SK-N-SH treated with all-trans-retinoic acid at 6 μM for 48 hours (cell line): Measurements from ENCODE around the gene FPGS.

Experiments used
- ARNTL ChIP-seq: fragments of 450-650 bp; formaldehyde crosslinking; IDR thresholded peaks from 2 replicates; pipeline ENCODE4 v1.5.0; 2020; ENCODE audit warnings: low read depth, mild to moderate bottlenecking, moderate library complexity, borderline replicate concordance
- GLIS3 ChIP-seq: fragments of 250-450 bp; sonication (Bioruptor Pico); IDR thresholded peaks from 2 replicates; pipeline ENCODE4 v1.5.0; 2020; ENCODE audit warnings: mild to moderate bottlenecking, moderate library complexity
- RARB ChIP-seq: fragments of 250-450 bp; sonication (Bioruptor Pico); IDR thresholded peaks from 2 replicates; pipeline ENCODE4 v1.8.0; 2021; ENCODE audit warnings: mild to moderate bottlenecking, moderate library complexity
- ZC3H10 ChIP-seq: fragments of 250-450 bp; sonication (Bioruptor Pico); IDR thresholded peaks from 2 replicates; pipeline ENCODE4 v1.5.1; 2021; ENCODE audit warnings: mild to moderate bottlenecking, moderate library complexity
- ZFP3 ChIP-seq: fragments of 250-450 bp; sonication (Bioruptor Pico); IDR thresholded peaks from 2 replicates; pipeline ENCODE4 v1.5.0; 2020; ENCODE audit warnings: mild to moderate bottlenecking, moderate library complexity
- ZNF8 ChIP-seq: fragments of 450-650 bp; formaldehyde crosslinking; IDR thresholded peaks from 2 replicates; pipeline ENCODE4 v1.5.0; 2020; ENCODE audit warnings: mild to moderate bottlenecking, moderate library complexity
- TF ChIP-seq, protein P1 (sequence below): fragments of 250-450 bp; sonication (Bioruptor Pico); IDR thresholded peaks from 2 replicates; pipeline ENCODE4 v1.8.0; 2020; ENCODE audit warnings: mild to moderate bottlenecking, moderate library complexity, borderline replicate concordance

- TF ChIP-seq ARNTL (CRISPR knock-in tag) (no peak), ZC3H10 (CRISPR knock-in tag) (no peak), ZFP3 (CRISPR knock-in tag) (no peak), ZNF8 (CRISPR knock-in tag) (no peak), GLIS3 (CRISPR knock-in tag) (no peak), RARB (CRISPR knock-in tag) (no peak)
- TF ChIP-seq, protein P1, sequence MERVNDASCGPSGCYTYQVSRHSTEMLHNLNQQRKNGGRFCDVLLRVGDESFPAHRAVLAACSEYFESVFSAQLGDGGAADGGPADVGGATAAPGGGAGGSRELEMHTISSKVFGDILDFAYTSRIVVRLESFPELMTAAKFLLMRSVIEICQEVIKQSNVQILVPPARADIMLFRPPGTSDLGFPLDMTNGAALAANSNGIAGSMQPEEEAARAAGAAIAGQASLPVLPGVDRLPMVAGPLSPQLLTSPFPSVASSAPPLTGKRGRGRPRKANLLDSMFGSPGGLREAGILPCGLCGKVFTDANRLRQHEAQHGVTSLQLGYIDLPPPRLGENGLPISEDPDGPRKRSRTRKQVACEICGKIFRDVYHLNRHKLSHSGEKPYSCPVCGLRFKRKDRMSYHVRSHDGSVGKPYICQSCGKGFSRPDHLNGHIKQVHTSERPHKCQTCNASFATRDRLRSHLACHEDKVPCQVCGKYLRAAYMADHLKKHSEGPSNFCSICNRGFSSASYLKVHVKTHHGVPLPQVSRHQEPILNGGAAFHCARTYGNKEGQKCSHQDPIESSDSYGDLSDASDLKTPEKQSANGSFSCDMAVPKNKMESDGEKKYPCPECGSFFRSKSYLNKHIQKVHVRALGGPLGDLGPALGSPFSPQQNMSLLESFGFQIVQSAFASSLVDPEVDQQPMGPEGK (CRISPR knock-in tag) = no peak
These were observed 24.2 kb upstream of the FPGS start, which contains the start of gene SH2D3C for GRCh38 chr9:127778280-127779135.
